DOHH2 (cell line): Measurements from ENCODE around the gene HSPA1L.

ENCODE experiments used
- CTCF ChIP-seq: fragments of 200-600 bp; sonication (generic); IDR thresholded peaks from one replicate; pipeline ENCODE4 v1.5.1; 2014; ENCODE audit warnings: antibody characterized with exemption, mild to moderate bottlenecking, low read depth, low read length; ENCODE audit not compliant: poor library complexity, severe bottlenecking
- EZH2phosphoT487 ChIP-seq: fragments of 200-600 bp; sonication (generic); IDR thresholded peaks from 2 replicates; pipeline ENCODE4 v1.6.1; 2017; ENCODE audit warnings: borderline replicate concordance, mild to moderate bottlenecking, antibody characterized with exemption, low read length, moderate library complexity, mixed read lengths

GRCh38 chr6:31859923-31860322, 44.8 kb upstream of the HSPA1L start:
- TF ChIP-seq CTCF (no peak), EZH2phosphoT487 (no peak)
